Skin epidermis (tissue), 12 donors: ENCODE results near the gene SLC39A9.
"Not testable (repeated sequence)": the region's sequence is repeated elsewhere in the genome, so short reads cannot be mapped to it uniquely, and the experiment has no call there.

Experiments
- H3K27ac ChIP-seq, 21 experiments: fragments of 200-600 bp; sonication (generic) in 11 of 21; one replicate each; pipeline ENCODE4 v1.5.0; 2020; ENCODE audit warnings: mild to moderate bottlenecking in 3 of 21, inconsistent platforms in 2 of 21, moderate library complexity in 2 of 21
- H3K4me3 ChIP-seq, 7 experiments: fragments of 200-600 bp; sonication (generic) in 2 of 7; one replicate each; pipeline ENCODE4 v1.5.0; 2020; ENCODE audit warnings: inconsistent platforms in 2 of 7, mild to moderate bottlenecking in 2 of 7, moderate library complexity in 1 of 7

Gene SLC39A9

GRCh38 chr14:69366069-69366468 is 32.4 kb upstream of the SLC39A9 start:
- no peak overlapping the region for H3K27ac ChIP-seq
- H3K4me3 ChIP-seq, result no peak overlapping the region

- Histone ChIP-seq H3K27ac (no peak overlapping the region), H3K4me3 (no peak overlapping the region)
These were observed 31.7 kb upstream of the SLC39A9 start for GRCh38 chr14:69366761-69367160.

GRCh38 chr14:69368381-69368780 is 30.1 kb upstream of the SLC39A9 start:
- Histone ChIP-seq H3K27ac (no peak overlapping the region), H3K4me3 (no peak overlapping the region)

GRCh38 chr14:69370061-69370460 is 28.4 kb upstream of the SLC39A9 start:
- no peak overlapping the region for H3K4me3 ChIP-seq
- no peak overlapping the region for H3K27ac ChIP-seq

- H3K4me3 ChIP-seq, result no peak overlapping the region
- H3K27ac ChIP-seq, result no peak overlapping the region
These were observed 26.3 kb upstream of the SLC39A9 start for GRCh38 chr14:69372146-69372545.

- H3K27ac ChIP-seq, result no peak overlapping the region
- no peak overlapping the region for H3K4me3 ChIP-seq
These were observed 25.4 kb upstream of the SLC39A9 start for GRCh38 chr14:69373104-69373503.

GRCh38 chr14:69374235-69374634 is 24.3 kb upstream of the SLC39A9 start:
- H3K4me3 ChIP-seq, result no peak overlapping the region
- H3K27ac ChIP-seq, result no peak overlapping the region

GRCh38 chr14:69375182-69375581 is 23.3 kb upstream of the SLC39A9 start:
- no peak overlapping the region for H3K27ac ChIP-seq
- H3K4me3 ChIP-seq, result no peak overlapping the region

GRCh38 chr14:69375722-69376121 is 22.8 kb upstream of the SLC39A9 start:
- Histone ChIP-seq H3K4me3 (no peak overlapping the region), H3K27ac (no peak overlapping the region)

GRCh38 chr14:69376439-69376838 is 22.1 kb upstream of the SLC39A9 start:
- Histone ChIP-seq H3K4me3 (no peak overlapping the region), H3K27ac (no peak overlapping the region)

- no peak overlapping the region for H3K27ac ChIP-seq
- H3K4me3 ChIP-seq, result no peak overlapping the region
These were observed 20.2 kb upstream of the SLC39A9 start for GRCh38 chr14:69378274-69378673.

GRCh38 chr14:69387311-69387710 is 11.2 kb upstream of the SLC39A9 start:
- Histone ChIP-seq H3K4me3 (no peak overlapping the region), H3K27ac (no peak overlapping the region)

GRCh38 chr14:69391400-69391799 is 7.1 kb upstream of the SLC39A9 start:
- not testable (repeated sequence) for H3K27ac ChIP-seq, H3K4me3 ChIP-seq

GRCh38 chr14:69392481-69392880 is 6.0 kb upstream of the SLC39A9 start:
- H3K27ac ChIP-seq, result no peak overlapping the region
- H3K4me3 ChIP-seq, result no peak overlapping the region

- Histone ChIP-seq H3K4me3 (no peak overlapping the region), H3K27ac (no peak overlapping the region)
These were observed 2.6 kb upstream of the SLC39A9 start for GRCh38 chr14:69395929-69396328.

GRCh38 chr14:69398818-69399210 is 322 bp downstream of the SLC39A9 start:
- peak overlapping the region in 20 of 21 experiments; percentile 82 to 98 (median 92) for H3K27ac ChIP-seq
- H3K4me3 ChIP-seq, result peak overlapping the region; percentile 75 to 96 (median 88)

GRCh38 chr14:69399750-69400149 is 1.3 kb downstream of the SLC39A9 start:
- Histone ChIP-seq H3K4me3 (peak overlapping the region in 4 of 7 experiments; percentile 85 to 93 (median 90)), H3K27ac (no peak overlapping the region)

- H3K27ac ChIP-seq, result no peak overlapping the region
- peak overlapping the region in 3 of 7 experiments; percentile 8 to 93 (median 85) for H3K4me3 ChIP-seq
These were observed 1.7 kb downstream of the SLC39A9 start for GRCh38 chr14:69400154-69400553.

- no peak overlapping the region for H3K27ac ChIP-seq
- no peak overlapping the region for H3K4me3 ChIP-seq
These were observed 3.3 kb downstream of the SLC39A9 start for GRCh38 chr14:69401841-69402240.

- no peak overlapping the region for H3K27ac ChIP-seq
- no peak overlapping the region for H3K4me3 ChIP-seq
These were observed 6.0 kb downstream of the SLC39A9 start for GRCh38 chr14:69404478-69404877.

- no peak overlapping the region for H3K4me3 ChIP-seq
These were observed 6.4 kb downstream of the SLC39A9 start for GRCh38 chr14:69404883-69405282.

GRCh38 chr14:69405762-69406161 is 7.3 kb downstream of the SLC39A9 start:
- no peak overlapping the region for H3K27ac ChIP-seq
- H3K4me3 ChIP-seq, result no peak overlapping the region

More at GRCh38 chr14:69404883-69405282, 6.4 kb downstream of the SLC39A9 start:
- H3K27ac ChIP-seq, result no peak overlapping the region
